GM19043 (cell line): ENCODE data around the gene OR1F1.
"Not testable (repeated sequence)": the region's sequence is repeated elsewhere in the genome, so short reads cannot be mapped to it uniquely, and the experiment has no call there.

Experiments
- ATAC-seq: cut with Tn5 transposase; IDR thresholded peaks from one replicate; pipeline ENCODE4 v1.9.1; 2021; ENCODE audit warnings: low read depth; ENCODE audit not compliant: unreplicated experiment

OR1F1 gene

DNA sequence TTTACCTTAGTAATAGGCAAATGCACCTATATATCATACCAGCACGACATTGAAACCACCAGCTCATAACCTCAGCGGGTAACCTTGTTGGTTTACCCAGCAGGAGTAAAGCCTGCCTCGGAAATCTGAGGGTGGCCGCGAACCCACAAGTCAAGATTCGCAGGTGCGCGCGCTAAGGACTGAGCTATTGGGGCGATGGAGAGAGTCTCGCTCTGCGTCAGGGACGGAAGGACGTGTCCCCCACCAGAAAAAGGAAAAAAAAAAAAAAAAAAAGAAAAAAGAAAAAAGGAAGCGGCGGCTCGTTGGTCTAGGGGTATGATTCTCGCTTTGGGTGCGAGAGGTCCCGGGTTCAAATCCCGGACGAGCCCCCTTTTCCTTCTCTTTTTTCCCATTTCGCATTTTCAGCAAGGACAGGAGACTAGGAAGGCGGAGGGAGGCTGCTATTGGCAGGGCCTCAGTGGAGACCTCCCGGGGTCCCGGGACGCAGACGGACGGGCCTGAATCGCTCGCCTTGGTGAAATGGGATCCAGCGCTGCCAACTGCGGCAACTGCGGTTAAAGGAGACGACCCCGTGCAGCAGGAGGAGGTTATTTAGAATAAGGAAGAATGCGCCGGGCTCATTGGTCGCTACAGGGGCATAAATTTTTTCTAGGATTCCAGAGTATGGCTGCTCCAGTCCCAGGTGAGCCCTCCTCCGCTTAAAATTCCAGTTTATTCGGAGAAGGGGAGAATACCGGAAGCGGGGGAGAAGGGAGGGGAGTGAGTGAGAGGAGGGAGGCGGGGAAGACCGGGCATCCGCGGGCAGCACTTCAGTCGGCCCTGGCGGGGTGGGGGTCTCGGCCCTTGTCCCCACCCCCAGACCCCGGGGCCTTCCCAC, at the start of gene OR1F1:
Gene OR1F1, plus strand, starts transcription at position 407 of the 877 bp plus-strand sequence.
- ATAC-seq: no peak

DNA sequence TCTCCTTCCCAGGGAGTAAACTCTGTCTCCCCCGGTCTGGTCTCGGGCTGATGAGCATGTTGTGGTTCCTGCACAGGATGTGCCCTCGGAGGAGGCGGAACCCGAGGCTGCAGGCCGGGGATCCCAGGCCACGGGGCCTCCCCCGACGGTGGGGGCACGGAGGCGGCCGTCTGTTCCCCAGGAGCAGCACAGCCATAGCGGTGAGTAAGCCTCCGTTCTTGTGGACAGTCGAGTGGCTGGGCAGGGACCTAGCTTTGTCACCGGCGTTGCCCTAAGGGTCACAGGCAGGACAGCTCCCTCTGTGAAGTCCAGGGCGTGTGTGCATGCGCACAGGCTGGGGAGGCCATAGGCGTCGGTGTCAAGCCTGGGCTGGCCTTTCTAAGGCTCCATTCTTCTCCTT, 49.7 kb upstream of the OR1F1 start:
- ATAC-seq: no peak

- no peak for ATAC-seq
These were observed 49.1 kb upstream of the OR1F1 start for GRCh38 chr16:3138823-3139426.

DNA sequence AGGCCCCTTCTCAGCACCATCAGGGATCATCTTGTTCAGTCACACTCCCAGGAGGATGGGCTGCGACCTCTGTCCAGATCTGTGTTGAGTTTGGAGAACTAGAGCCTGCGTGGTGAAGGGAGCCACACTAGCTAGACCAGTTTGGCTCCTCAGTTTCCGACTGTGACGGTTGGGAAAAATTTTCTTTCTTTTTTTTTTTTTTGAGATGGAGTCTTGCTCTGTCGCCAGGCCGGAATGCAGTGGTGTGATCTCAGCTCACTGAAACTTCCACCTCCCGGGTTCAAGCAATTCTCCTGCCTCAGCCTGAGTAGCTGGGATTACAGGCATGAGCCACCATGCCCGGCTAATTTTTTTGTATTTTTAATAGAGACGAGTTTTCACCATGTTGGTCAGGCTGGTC, 48.4 kb upstream of the OR1F1 start:
- ATAC-seq: not testable (repeated sequence)

- no peak for ATAC-seq
These were observed 47.2 kb upstream of the OR1F1 start for GRCh38 chr16:3140603-3141427.

DNA sequence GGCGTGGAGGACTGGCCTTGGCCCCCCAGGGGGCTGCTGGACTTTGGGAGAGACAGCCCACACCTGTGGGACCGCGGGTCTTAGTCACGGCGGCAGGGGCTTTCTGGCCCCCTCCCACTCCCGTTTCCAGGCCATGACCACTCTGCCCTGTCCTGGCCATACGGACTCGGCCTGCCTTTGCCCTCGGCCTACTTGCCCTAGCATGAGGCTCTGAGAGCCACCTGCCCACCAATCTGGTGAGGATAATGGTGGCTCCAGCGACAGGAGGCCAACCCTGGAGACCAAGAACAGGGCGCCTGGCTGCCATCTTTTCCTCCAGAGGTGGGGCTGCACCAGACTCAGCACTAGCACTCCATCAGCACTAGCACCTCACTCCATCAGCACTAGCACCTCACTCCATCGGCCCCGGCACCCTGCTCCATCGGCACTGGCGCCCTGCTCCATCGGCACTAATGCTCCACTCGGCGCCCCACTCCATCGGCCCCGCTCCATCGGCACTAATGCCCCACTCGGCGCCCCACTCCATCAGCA, 46.2 kb upstream of the OR1F1 start:
- no peak for ATAC-seq

GRCh38 chr16:3142327-3142726, 45.7 kb upstream of the OR1F1 start:
- ATAC-seq: no peak

GRCh38 chr16:3142770-3143169, 45.2 kb upstream of the OR1F1 start:
- no peak for ATAC-seq

DNA sequence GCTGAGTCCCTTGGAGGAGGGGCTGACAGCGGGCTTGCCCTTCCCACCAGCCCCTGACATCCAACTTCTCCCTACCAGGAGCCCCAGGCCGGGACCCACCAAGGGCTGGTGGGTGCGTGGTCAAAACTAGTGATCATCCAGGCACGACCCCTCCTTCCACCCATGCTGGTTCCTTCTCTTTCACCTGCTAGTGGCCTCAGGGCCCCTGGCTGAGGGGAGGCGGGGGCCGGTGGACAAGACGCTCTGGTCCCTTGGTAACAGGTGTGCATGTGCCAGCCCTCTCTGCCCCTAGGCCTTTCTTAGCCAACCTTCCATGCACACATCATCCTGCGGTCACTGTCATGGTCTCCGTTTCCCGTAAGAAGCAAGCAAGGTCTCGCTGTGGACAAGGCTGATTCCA, 44.8 kb upstream of the OR1F1 start:
- no peak for ATAC-seq

GRCh38 chr16:3143598-3144320, 44.2 kb upstream of the OR1F1 start:
- ATAC-seq: no peak

DNA sequence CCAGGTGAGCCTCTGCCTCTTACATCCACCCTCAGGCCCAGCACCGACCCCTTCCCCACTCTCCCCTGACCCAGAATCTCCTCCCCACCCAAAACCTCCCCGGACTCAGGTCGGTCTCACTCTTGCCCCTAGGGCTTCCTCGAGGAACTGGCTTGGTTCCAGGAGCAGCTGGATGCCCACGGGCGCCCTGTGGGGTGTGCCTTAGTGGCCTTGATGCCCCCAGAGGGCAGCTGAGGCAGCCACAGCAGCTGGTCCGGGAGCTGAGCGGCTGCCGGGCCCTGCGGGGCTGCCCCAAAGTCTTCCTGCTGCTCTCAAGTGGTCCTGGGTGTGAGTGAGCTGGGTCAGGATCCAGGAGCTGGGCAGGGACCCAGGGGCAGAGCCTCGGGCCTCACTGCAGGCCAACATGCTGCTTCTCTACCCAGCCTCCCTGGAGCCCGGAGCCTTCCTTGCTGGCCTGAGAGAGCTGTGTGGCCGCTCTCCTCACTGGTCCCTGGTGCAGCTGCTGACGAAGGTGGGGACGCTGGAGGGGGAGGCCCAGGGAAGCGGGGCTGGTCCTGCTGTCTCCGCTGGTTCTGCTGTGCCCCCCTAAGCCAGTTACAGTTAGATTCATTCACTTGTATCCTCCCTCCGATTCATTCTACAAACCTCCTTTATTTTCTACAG, 43.6 kb upstream of the OR1F1 start:
- no peak for ATAC-seq

GRCh38 chr16:3145151-3145550, 42.9 kb upstream of the OR1F1 start:
- no peak for ATAC-seq

GRCh38 chr16:3145660-3146059, 42.3 kb upstream of the OR1F1 start:
- ATAC-seq: no peak

GRCh38 chr16:3147046-3147756, 40.8 kb upstream of the OR1F1 start:
- no peak for ATAC-seq

- no peak for ATAC-seq
These were observed 40.3 kb upstream of the OR1F1 start for GRCh38 chr16:3147757-3148104.

GRCh38 chr16:3148256-3149192, 39.5 kb upstream of the OR1F1 start:
- no peak for ATAC-seq

- no peak for ATAC-seq
These were observed 38.8 kb upstream of the OR1F1 start for GRCh38 chr16:3149193-3149530.

DNA sequence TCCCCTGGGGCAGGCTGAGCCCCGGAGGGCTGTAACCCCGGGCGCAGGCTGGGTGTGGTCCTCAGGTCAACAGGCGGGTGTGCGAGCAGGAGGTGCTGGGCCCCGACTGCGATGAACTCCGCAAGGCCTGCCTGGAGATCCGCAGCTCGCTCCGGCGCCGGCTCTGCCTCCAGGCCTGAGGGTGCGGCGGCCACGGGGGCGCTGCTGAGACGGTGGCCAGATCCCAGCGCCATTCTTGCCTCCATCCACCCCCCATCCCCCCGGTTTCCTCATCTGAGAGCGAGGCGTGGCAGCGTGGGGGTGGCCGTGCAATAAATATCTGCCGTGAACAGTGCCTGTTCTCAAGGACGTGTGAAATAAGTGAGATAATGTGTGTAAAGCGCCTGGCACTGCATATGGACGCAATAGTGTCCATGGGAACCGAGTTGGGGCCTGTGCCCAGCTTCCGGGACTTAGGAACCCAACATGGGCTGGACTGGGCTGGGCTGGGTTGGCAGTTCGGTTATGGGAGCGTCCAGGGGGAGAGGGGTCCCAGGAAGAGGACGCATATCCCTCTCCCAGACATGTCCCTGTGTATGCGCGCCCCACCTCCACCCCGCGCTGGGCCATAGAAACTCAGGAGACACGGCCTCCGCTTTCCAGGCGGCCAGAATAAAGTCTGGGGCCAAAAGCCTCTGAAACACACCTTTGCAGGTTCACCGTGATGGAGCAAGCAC, 38.2 kb upstream of the OR1F1 start:
- ATAC-seq: no peak
